ENCODE data around the gene ITGB5. TPM values are rescaled to one million over a fixed set of nuclear protein-coding genes. Genes with fewer than 3 reads are reported as not detected.

The ITGB5 gene
- total RNA-seq, 1 experiment from 2014 or later: 146 TPM

DNA sequence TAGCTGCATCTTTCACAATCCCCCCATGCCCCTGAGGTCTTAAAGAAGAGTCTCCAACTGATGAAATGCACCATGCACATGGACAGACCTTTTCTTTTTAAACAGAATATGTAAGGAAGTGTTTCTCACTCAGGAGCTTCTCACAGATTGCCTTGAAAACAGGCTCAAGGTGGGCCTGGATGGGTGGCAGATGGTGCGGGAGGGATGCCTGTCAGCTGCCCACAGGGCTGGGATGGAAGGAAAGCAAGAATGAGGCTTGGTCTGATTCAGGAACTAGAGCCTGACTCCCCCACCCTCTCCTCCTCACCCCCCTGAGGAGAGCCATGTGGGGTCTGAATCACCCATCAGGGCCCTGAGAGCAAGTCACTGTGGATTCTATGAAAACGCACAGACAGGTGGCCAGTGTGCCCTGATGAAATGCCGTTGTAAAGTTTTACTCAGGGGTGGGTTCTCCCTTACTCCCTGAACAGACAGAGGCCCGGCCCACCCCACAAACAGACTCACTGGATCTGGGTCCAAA, 89.7 kb downstream of the ITGB5 start:
- Histone ChIP-seq H3T11ph (ENCODE audit: low read length) (no peak overlapping the region), H4K91ac (ENCODE audit: insufficient read length, low read depth, low read length) (no peak overlapping the region), H2BK120ac (ENCODE audit: low read depth, low read length, poor library complexity, severe bottlenecking) (no peak overlapping the region), H4K5ac (ENCODE audit: insufficient read length, low read depth, low read length) (no peak overlapping the region), H2AK5ac (ENCODE audit: insufficient read length, low read length) (no peak overlapping the region), H3K9ac (ENCODE audit: extremely low read depth, insufficient read length, low read length) (no peak overlapping the region), H2BK5ac (ENCODE audit: insufficient read length, low read length) (no peak overlapping the region), H3K4me1 (ENCODE audit: insufficient read depth, low read length) (no peaks in the 10 kb centered on the region; the same call in 1 of the 2 replicates), H3K9me3 (ENCODE audit: control insufficient read depth, low read depth, low read length) (no peaks in the 10 kb centered on the region), H3K27ac (ENCODE audit: insufficient read length, low read depth, low read length) (no peak overlapping the region), H2BK20ac (ENCODE audit: low read depth, low read length, poor library complexity, severe bottlenecking) (no peak overlapping the region), H3K79me1 (ENCODE audit: insufficient read depth, low read depth, low read length, poor library complexity, severe bottlenecking) (no peaks in the 10 kb centered on the region), H3K23me2 (ENCODE audit: insufficient read length, low read depth, low read length, poor library complexity, severe bottlenecking) (no peaks in the 10 kb centered on the region), H3K4ac (ENCODE audit: low read depth, low read length) (no peak overlapping the region), H2BK15ac (ENCODE audit: low read depth, low read length) (no peak overlapping the region), H3K14ac (ENCODE audit: insufficient read depth, low read length) (no peak overlapping the region), H3K56ac (ENCODE audit: insufficient read length, low read depth, low read length) (no peak overlapping the region), H3K4me2 (ENCODE audit: insufficient read depth, insufficient read length, low read length) (no peak overlapping the region), H3K79me2 (ENCODE audit: insufficient read depth, low read length) (no peaks in the 10 kb centered on the region), H4K20me1 (ENCODE audit: control insufficient read depth, insufficient read depth, insufficient read length) (no peaks in the 10 kb centered on the region), H3K23ac (ENCODE audit: insufficient read length, low read depth, low read length) (no peak overlapping the region), H2AFZ (ENCODE audit: low read length) (no peak overlapping the region), H3K18ac (ENCODE audit: insufficient read length, low read depth, low read length) (no peak overlapping the region), H3K27me3 (ENCODE audit: insufficient read depth, low read length) (no peaks in the 10 kb centered on the region), H4K8ac (replicated peaks; ENCODE audit: insufficient read length, low read depth, low read length) (no peak overlapping the region), H2BK12ac (ENCODE audit: insufficient read length, low read depth, low read length) (no peak overlapping the region)
- no peak for DNase-seq
- TF ChIP-seq, protein P1, sequence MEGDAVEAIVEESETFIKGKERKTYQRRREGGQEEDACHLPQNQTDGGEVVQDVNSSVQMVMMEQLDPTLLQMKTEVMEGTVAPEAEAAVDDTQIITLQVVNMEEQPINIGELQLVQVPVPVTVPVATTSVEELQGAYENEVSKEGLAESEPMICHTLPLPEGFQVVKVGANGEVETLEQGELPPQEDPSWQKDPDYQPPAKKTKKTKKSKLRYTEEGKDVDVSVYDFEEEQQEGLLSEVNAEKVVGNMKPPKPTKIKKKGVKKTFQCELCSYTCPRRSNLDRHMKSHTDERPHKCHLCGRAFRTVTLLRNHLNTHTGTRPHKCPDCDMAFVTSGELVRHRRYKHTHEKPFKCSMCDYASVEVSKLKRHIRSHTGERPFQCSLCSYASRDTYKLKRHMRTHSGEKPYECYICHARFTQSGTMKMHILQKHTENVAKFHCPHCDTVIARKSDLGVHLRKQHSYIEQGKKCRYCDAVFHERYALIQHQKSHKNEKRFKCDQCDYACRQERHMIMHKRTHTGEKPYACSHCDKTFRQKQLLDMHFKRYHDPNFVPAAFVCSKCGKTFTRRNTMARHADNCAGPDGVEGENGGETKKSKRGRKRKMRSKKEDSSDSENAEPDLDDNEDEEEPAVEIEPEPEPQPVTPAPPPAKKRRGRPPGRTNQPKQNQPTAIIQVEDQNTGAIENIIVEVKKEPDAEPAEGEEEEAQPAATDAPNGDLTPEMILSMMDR (conservative IDR thresholded peaks at IDR 0.05): no peak
- H3K4me3 Mint-ChIP-seq: no peak overlapping the region
- H3K4me1 Mint-ChIP-seq: peaks cover 16 to 21% of the 10 kb centered on the region in 2 experiments
- H3K36me3 Mint-ChIP-seq (ENCODE audit: insufficient read depth in 1 of 3, low read depth in 3 of 3): peaks cover 31 to 64% (median 33%) of the 10 kb centered on the region in 3 experiments
- WGBS (ENCODE audit: extremely low coverage, insufficient read length, low lambda C conversion rate): no CpG with 5 or more reads among the region's 4 CpGs
- H3K27me3 Mint-ChIP-seq (ENCODE audit: low read depth): no peaks in the 10 kb centered on the region
- no peaks in the 10 kb centered on the region; a peak in 1 of 5 replicates for H3K9me3 Mint-ChIP-seq
- peak overlapping the region in 1 of 3 experiments; percentile 87; a peak in 2 of 7 replicates for H3K27ac Mint-ChIP-seq
